ENCODE measurements around the gene LEF1. TPM values are rescaled to one million over a fixed set of nuclear protein-coding genes. Genes with fewer than 3 reads are reported as not detected.

Gene LEF1
- total and polyA plus RNA-seq, 9 of the 15 experiments (the other 6 are each of a cell fraction or from before 2014, with no cell fraction given) = 15.1 to 81.1 (median 29.7) TPM

- WGBS (ENCODE audit: insufficient coverage, low coverage, missing lambda C conversion rate) = 64% methylated on average over 10 of the region's 10 CpGs
- no peaks in the 10 kb centered on the region for H3K9me3 ChIP-seq (replicated peaks; ENCODE audit: control insufficient read depth, insufficient read depth, low read depth, low read length)
- TSS peak; percentile 24 for BruUV-seq (replicated peaks)
- ChIA-PET CTCF (ENCODE audit: low intra/inter-chr PET ratio) (no interaction called here), POLR2A (no interaction called here)
- H3K4me3 ChIP-seq = peak overlapping the region; percentile 83; the same call in 1 of the 2 replicates
- H3K9ac ChIP-seq (ENCODE audit: insufficient read depth in 1 of 2, low read depth in 2 of 2, low read length in 2 of 2) = peak overlapping the region; percentile 46 to 82; a peak in 3 of 4 replicates
- no peak overlapping the region for H2AFZ ChIP-seq (ENCODE audit: low read depth, low read length)
- ATAC-seq (no peak), DNase-seq (ENCODE audit: extremely low read depth in 1 of 4, low spot score in 3 of 4) (peak in 1 of 4 experiments; percentile 16), FAIRE-seq (no peak)
- in situ Hi-C loops (cut with MboI) (loop anchor here (5.0 kb wide), 1 partner anchor 88 kb away; no protein-coding TSS in a partner anchor), intact Hi-C loops (cut with micrococcal nuclease) (loop anchor here (5.0 kb wide), 1 partner anchor 197 kb away; no protein-coding TSS in a partner anchor)
- peaks cover 34% of the 10 kb centered on the region for H3K36me3 ChIP-seq (ENCODE audit: control insufficient read depth, insufficient read depth, low read length)
- no peak overlapping the region for H3K27ac ChIP-seq (ENCODE audit: extremely low read depth, low read depth, low read length)
- H4K20me1 ChIP-seq (replicated peaks; ENCODE audit: control insufficient read depth, insufficient read depth, low read length) = no peaks in the 10 kb centered on the region
- H3K9me1 ChIP-seq (ENCODE audit: control insufficient read depth, insufficient read depth, low read length) = no peaks in the 10 kb centered on the region
- TF ChIP-seq TCF3 (CRISPR knock-in tag; IDR thresholded peaks at IDR 0.05) = no peak
- TF ChIP-seq ZBTB1 (CRISPR knock-in tag; IDR thresholded peaks at IDR 0.05; ENCODE audit: borderline replicate concordance, low read depth) = 0 out of 2 replicates have a peak, but pooled peaks have one; percentile 22
- TF ChIP-seq AFF1 (IDR thresholded peaks at IDR 0.05; ENCODE audit: low read depth in 1 of 2, partially characterized antibody in 2 of 2) = no peak
- TF ChIP-seq FOXP1 (CRISPR knock-in tag; IDR thresholded peaks at IDR 0.05) = 0 out of 2 replicates have a peak, but pooled peaks have one; percentile 10
- TF ChIP-seq ZC3H4 (CRISPR knock-in tag; IDR thresholded peaks at IDR 0.05; ENCODE audit: borderline replicate concordance) = no peak
- no peak for TF ChIP-seq MEF2D (tag; conservative IDR thresholded peaks at IDR 0.05; ENCODE audit: low read depth)
- no peak for TF ChIP-seq GATAD2B (IDR thresholded peaks at IDR 0.05; ENCODE audit: borderline replicate concordance)
- peak overlapping the region; percentile 89 for H3K4me2 ChIP-seq (ENCODE audit: insufficient read depth, low read length)
- H3K27me3 ChIP-seq (ENCODE audit: control insufficient read depth in 2 of 2, insufficient read depth in 2 of 2, low read length in 2 of 2) = no peaks in the 10 kb centered on the region
- peaks cover 32% of the 10 kb centered on the region for H3K79me2 ChIP-seq (ENCODE audit: control insufficient read depth, insufficient read depth, low read length)
- peaks cover 10 to 29% of the 10 kb centered on the region in 2 experiments; a peak in 4 of 5 replicates for H3K4me1 ChIP-seq (replicated peaks in 1 of 2; ENCODE audit: control insufficient read depth in 2 of 2, insufficient read depth in 2 of 2, low read length in 2 of 2)
Observed at GRCh38 chr4:108165586-108165985, 3.1 kb downstream of the LEF1 start.

Data from K562 (cell line).